ENCODE measurements around the gene SLC38A10.

The SLC38A10 gene

GRCh38 chr17:81200201-81200600 lies 94.9 kb downstream of the SLC38A10 start:
- no peak for DNase-seq

- DNase-seq = no peak
Measured at GRCh38 chr17:81199482-81199830, 95.7 kb downstream of the SLC38A10 start.

GRCh38 chr17:81198826-81199481 lies 96.2 kb downstream of the SLC38A10 start:
- no peak for DNase-seq

- no peak for DNase-seq
Measured at GRCh38 chr17:81197831-81198490, 97.1 kb downstream of the SLC38A10 start.

- no peak for DNase-seq
Measured at GRCh38 chr17:81197409-81197795, 97.7 kb downstream of the SLC38A10 start.

- no peak for DNase-seq
Measured at GRCh38 chr17:81196505-81197408, 98.3 kb downstream of the SLC38A10 start.

GRCh38 chr17:81195941-81196495 lies 99.1 kb downstream of the SLC38A10 start:
- DNase-seq = no peak

Measured in NCI-H1694 (cell line).